Measurements from ENCODE around the gene GPC6.

DNA sequence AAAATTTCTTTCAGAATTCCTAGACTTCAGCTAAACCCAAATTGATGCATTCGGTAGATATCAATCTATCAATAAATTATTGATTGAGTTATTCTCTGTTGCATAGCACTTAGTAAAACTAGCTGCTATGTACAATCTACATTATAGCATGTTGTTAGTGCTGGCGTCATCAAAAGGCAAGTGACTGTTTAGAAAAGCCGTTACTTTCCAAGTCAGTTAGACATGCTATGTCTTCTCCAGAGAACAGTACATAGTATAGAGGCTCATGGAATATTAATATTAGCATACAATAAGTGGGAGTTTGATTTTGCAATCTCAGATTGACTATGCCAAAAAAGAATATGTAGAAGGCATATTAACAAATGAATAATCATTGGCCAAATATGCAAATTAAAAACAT, 1087.3 kb downstream of the GPC6 start:
- TF ChIP-seq, protein P1, sequence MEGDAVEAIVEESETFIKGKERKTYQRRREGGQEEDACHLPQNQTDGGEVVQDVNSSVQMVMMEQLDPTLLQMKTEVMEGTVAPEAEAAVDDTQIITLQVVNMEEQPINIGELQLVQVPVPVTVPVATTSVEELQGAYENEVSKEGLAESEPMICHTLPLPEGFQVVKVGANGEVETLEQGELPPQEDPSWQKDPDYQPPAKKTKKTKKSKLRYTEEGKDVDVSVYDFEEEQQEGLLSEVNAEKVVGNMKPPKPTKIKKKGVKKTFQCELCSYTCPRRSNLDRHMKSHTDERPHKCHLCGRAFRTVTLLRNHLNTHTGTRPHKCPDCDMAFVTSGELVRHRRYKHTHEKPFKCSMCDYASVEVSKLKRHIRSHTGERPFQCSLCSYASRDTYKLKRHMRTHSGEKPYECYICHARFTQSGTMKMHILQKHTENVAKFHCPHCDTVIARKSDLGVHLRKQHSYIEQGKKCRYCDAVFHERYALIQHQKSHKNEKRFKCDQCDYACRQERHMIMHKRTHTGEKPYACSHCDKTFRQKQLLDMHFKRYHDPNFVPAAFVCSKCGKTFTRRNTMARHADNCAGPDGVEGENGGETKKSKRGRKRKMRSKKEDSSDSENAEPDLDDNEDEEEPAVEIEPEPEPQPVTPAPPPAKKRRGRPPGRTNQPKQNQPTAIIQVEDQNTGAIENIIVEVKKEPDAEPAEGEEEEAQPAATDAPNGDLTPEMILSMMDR (IDR thresholded peaks at IDR 0.05; ENCODE audit: low read depth, low read length): no peak
- TF ChIP-seq EZH2phosphoT487 (IDR thresholded peaks at IDR 0.05; ENCODE audit: low read depth): no peak
